Measurements from ENCODE around the gene C17orf107.
A peak's percentile ranks its signal among the peaks of the same experiment; 100 is the strongest.

The C17orf107 gene

DNA sequence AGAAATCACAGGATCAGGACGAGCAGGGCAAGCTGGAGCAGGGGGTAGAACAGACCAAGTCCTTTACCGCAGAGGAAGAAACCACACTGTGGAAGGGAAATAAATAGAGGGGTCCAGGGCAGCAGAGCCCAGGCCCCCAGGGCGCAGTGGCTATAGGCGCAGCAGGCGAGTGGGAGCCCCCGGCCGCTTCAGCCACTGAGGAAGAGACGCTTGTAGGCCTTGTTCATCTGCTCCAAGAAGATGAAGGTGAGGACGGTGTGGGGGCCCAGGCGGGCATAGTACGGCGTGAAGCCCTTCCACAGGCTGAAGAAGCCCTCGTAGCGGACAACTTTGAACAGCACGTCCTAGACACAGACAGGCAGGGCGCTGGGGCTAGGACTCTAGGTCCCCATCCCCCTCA lies 38.2 kb downstream of the C17orf107 start:
- DNase-seq (ENCODE audit: low read depth) = no peak

DNA sequence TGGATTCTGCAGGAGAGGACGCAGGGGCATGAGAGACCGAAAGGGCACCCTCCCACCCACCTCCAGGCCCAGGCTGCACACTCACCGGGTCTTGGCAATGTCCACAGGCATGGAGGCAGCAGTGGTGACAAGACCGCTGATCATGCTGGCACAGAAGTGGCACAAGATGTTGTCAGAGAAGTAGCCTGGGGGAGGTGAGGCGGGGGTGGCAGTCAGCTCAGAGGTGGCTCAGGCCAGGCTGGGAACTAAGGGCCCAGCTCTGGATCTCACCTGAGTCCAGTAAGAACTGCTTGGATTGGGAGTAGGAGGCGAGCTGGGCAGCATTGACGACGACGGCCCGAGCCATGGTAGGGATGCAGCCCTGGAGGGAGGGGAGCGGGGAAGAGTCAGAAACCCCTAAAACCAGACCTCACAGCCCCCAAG lies 38.7 kb downstream of the C17orf107 start:
- DNase-seq (ENCODE audit: low read depth) = no peak

DNA sequence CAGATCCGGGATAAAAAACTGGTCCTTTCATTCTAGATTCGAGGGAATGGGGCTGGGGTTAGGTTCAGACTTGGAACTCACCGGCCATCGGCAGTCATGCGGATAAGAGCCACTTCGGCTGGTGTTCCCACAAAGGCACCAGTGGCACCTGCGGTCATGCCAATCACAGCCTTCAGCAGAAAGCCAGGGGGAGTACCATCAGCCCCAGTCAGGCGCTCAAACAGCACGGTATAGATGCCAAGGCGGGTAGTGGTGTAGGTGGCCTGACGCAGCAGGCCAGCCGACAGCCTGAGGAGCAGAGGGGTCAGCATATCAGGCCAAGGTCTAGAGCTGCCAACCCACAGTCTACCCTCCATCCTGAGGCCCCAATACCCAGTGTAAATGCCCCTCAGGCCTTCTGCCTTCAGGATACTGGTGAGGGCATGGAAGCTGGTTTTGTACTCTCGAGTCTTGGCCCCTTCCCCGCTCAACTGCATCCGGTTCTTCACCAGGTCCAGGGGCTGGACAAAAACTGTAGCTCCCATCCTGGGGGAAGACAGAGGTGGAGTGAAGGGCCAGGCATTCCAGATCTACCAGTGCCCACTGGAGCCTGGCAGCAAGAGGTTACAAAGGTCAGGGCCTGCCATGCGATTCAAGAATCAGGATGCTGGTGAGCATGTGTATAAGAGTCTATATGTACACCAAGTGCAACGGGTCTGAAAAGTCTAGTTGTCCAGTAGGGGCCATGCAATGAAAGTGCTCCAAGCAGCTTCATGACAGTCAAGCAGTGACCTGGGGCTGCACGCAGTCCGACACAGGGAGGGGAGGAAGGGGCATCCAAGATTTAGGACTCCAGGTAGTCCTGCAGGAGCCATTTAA lies 39.6 kb downstream of the C17orf107 start:
- DNase-seq (ENCODE audit: low read depth) = no peak

DNA sequence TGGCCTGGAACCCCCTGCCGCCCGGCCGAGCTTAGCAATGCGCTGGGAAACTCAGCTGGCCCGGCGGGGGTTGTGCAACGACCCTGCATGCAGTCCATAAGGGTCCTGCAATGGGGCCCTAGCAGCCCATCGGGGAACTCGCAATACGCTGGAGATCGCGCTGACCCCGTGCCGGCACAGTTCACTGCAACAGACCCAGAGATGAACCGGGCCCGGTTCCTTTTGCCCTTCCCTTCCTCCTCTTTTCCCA lies 40.1 kb downstream of the C17orf107 start:
- DNase-seq (ENCODE audit: low read depth) = no peak

DNA sequence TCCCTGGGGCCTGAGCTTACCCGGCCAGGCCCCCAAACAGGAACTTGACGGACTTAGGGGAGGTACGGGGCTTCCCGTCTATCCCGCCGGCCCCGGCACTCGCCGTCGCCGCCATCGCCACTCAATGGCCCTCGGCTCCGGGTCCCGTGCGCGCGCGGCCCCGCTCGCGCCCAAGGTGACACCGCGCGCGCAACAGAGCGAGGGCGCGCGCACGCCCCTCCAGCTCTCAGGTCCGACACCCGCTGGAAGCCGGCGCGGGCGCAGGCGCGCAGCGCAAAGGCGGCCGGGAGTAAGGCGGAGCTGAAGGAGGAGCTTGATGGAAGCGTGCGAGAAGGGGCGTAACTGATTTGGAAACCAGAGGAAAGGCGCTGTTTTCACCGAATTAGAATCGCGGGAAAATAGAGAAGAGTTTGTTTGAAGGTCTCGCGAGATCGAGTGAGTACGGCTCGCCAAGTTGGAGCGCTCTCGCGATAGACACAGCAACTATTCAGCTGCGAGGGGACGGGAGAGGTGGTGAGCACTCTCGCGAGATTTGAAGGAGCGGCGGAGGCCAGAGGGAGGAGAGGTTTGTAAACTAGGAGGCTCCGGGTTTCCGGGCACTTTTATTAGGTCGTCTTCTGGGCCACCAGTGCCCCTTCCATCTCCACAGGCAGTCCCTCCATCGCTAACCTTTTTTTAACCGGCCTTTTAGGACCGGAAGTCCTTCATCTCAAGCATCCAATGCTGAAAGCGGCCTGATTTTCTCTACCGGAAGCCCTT lies 40.6 kb downstream of the C17orf107 start, which contains the start of the genes RNF167 and SLC25A11:
Gene RNF167 (plus strand): TSS at position 473 of the 759 bp plus-strand sequence. CDS start 642 bp downstream, outside the sequence.
Gene SLC25A11 (minus strand): TSS at position 251 of the 759 bp plus-strand sequence. CDS start 136 bp downstream, at position 115.
- DNase-seq (ENCODE audit: low read depth) = peak; percentile 91

DNA sequence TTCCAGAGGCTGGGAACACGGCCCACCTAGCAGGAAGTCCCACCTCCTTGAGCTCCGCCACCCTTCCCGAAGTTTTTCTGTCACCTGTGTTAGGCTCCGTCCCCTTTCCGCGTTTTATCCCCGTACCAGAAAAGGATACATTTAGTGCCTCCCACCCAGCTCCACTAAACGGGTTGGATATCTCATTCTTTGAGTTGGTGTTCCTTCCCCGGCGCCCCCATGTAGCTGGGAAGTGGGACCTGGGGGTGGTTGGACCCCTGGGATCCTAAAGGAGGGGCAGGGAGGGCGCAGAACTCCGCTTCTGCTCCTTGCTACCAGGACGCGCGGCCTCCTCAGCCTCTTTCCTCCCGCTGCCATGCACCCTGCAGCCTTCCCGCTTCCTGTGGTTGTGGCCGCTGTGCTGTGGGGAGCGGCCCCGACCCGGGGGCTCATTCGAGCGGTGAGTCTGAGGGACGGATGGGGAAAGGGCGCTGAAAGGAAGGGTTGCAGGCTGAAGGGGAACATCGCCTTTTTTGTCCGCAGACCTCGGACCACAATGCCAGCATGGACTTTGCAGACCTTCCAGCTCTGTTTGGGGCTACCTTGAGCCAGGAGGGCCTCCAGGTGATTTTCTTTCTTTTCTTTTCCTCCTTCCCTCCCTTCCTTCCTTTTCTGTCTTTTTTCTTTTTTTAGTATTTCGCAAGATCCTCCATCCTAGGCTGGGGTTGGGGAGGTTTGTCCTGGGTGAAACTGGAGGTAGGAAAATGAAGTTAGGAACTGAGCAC lies 41.4 kb downstream of the C17orf107 start:
- no peak for DNase-seq (ENCODE audit: low read depth)

DNA sequence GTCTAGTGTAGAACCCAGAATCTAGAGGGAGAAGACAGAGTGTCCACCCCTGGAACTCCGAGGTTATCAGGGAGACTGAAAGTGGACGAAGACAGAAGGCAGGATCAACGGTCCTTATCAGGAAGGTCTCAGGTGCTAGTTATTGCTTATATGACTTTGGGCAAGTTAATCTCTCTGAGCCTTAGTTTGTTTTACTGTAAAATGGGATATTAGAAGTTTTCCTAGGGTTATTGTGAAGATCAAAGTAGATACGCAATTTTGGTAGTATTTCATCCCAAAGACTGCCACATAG lies 41.9 kb downstream of the C17orf107 start:
- no peak for DNase-seq (ENCODE audit: low read depth)

DNA sequence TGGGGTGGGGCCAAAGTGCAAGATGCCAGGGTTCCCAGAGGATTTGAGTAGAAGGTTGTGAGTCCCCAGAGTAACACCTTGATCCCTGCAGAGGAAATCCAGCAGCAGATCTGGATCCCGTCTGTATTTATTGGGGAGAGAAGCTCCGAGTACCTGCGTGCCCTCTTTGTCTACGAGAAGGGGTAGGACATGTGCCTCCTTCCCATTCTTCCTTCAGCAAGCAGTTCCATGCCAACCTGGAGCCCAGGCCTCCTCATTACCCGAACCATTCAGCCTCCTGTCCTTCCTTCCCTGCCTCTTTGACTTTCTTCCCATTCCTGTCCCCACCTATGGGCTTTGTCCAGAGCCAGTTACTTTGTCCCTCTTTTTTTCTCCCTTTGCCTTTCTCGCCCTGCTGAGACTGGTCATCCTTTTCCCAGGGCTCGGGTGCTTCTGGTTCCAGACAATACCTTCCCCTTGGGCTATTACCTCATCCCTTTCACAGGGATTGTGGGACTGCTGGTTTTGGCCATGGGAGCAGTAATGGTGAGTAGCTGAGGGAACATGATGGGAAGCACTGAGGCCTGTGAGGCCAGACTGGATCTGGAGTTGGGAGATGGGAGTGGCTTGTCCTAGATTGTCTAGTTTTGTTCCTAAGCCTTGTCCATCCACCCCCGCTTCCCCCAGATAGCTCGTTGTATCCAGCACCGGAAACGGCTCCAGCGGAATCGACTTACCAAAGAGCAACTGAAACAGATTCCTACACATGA lies 43.6 kb downstream of the C17orf107 start:
- DNase-seq (ENCODE audit: low read depth) = no peak

DNA sequence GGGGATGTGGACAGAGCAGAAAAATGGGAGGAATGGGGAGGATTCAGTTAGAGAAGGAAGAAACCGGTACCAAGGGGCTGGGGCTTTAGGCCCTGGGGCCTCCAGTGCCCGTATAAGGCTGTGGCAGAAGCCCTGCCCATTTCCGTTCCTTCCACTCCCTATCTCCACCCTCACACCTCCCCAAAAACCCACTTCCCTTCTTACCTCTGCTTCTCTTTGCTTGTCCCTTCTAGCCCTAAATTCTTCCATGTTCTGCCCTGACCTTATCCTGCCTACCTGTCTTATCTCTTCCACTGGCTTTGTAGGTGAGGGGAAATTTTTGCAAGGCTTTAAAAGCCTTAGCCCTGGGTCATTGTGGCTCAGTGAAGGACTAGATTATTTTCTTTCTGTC lies 44.8 kb downstream of the C17orf107 start:
- DNase-seq (ENCODE audit: low read depth) = no peak

DNA sequence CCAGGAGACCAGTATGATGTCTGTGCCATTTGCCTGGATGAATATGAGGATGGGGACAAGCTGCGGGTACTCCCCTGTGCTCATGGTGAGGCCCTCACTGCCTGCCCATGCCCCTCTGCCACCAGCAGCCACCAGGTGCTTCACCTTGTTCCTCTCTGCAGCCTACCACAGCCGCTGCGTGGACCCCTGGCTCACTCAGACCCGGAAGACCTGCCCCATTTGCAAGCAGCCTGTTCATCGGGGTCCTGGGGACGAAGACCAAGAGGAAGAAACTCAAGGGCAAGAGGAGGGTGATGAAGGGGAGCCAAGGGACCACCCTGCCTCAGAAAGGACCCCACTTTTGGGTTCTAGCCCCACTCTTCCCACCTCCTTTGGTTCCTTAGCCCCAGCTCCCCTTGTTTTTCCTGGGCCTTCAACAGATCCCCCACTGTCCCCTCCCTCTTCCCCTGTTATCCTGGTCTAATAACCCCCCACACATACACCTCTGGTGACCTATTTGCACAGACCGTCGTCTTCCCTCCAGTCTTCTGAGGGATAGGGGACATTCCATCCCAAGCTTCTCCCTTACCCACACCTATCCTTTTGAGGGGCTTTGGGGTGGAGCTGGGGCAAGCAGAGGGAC lies 45.3 kb downstream of the C17orf107 start:
- no peak for DNase-seq (ENCODE audit: low read depth)

DNA sequence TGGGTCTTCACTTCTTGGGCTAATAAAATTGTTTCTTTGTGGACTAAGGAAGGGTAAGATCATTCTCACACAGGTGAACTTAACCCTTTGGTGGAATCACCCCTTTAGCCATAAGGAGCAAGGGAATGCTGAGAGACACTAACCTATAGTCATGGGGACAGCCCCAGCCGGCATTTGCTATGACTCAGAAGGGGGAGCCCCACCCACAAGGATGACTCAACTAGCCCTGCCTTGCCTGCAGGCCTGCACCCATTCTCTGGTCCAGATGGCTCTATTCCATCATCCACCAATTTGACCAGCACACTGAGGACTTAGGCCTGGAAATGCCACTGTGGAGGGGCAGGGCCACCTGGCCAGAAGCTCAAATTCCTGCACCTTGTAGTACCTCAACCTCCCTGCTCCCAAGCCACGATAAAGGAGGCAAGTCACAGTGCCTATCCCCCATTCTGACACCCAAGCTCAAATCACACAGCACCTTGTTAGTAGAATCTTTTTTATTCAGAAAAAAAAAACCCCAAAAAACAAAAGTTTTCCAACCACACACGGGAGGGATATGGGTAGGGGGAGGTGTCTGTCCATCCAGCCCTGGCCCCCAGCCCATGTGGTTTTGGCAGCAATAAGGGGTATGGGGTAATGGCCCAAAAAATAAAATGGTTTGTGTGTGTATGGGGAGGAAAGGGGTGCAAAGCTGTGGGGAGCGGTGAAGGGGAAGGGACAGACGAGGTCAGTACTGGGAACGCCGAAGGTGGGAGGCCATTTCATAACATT lies 46.0 kb downstream of the C17orf107 start:
- DNase-seq (ENCODE audit: low read depth) = peak; percentile 76

DNA sequence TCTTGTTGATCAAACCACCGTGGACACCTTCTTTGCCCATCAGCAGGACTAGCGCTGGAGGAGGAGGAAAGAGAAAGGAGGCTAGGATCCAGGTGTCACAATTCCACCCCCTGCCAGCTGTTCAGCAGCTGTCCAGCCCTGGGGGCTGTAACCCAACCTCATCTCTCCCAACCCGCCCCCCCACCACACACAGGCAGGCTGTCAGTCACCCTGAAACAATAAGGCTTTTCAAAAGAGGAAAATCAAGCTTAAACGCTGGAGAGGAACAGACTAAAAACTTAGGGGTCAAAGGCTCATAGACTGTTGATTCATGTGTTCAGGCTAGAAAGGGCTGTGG lies 46.6 kb downstream of the C17orf107 start:
- no peak for DNase-seq (ENCODE audit: low read depth)

DNA sequence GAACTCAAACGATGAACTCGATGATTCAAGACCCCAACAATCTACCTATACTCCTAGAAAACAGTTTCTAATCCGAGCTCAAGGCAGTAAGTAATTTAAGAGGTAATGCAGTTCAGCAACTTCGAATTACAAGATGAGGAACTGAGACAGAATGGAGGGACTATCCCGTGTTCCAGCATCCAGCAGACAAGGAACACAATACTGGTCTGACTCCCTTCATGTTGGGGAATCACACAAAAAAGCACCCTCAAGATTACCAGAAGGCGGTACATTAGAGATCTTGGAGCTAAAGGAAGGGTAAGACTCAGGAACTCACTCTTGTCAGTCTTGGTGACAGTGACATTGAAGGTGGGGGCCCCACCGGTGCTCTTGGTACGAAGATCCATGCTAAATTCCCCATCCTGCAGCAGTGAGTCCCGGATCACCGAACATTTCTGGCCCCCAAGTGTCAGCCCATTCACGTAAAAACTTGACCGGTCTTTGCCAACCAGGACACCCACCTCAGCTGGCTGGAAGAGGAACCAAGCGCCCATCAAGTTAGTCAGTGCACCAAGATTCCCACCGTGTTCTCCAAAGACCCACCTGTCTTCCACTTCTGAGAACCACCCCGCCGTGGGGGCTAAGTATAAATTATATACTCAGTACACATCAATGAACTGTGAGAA lies 47.1 kb downstream of the C17orf107 start:
- no peak for DNase-seq (ENCODE audit: low read depth)

DNA sequence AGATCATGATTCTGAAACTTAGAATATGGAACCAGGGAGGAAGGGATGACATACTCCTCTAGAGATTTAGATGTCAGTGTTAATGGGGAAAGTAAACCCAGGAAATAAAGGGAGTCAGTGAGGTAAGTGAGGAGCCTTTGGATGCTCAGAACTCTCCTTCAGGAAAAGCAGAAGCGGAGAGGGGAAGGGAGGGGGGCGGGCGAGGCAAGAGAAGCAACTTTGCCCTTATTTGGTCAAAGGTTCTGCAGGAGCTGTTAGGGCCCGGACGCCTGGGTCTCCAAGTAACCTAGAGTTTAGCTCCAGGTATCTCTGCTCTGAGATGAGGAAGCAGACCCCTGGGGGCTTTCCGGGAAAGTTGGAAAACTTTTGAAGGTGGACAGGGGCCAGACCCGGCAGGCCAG lies 47.7 kb downstream of the C17orf107 start:
- DNase-seq (ENCODE audit: low read depth) = no peak

DNA sequence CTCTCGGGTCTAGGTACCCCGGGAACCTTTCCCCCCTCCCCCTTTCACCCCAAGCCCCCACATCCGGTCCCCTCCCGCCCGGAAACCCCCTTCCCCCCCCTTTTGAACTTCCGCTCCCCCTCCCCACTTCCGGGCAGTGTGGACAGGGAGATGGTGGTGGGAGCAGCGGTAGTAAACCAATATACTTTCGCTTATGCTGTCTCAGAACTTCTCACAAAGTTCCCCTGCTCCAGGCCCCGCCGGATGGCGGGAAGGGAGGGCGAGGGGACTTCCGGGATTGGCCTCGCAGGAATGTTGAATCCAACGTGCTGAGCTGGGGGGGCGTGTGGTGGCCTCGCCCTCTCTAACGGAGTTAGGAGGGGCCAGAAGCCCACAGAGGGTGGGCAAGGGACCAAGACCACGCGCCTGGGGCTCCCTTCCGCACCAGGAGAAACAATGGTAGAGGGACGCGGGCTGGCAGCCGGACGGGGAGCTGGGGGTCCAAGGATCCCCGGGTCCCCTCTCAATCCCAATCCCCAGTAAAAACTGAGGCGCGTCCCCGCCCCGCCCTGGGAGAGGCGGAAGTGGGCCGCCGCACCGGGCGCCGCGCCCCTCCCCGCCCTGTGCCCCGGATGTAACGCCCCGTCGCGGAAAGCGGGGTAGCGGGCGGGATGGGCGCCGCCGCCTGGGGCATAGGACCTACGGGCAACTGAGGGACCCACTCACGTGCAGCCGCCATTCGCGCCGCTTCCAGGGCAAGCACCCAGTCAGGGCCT lies 48.3 kb downstream of the C17orf107 start:
- DNase-seq (ENCODE audit: low read depth) = no peak

DNA sequence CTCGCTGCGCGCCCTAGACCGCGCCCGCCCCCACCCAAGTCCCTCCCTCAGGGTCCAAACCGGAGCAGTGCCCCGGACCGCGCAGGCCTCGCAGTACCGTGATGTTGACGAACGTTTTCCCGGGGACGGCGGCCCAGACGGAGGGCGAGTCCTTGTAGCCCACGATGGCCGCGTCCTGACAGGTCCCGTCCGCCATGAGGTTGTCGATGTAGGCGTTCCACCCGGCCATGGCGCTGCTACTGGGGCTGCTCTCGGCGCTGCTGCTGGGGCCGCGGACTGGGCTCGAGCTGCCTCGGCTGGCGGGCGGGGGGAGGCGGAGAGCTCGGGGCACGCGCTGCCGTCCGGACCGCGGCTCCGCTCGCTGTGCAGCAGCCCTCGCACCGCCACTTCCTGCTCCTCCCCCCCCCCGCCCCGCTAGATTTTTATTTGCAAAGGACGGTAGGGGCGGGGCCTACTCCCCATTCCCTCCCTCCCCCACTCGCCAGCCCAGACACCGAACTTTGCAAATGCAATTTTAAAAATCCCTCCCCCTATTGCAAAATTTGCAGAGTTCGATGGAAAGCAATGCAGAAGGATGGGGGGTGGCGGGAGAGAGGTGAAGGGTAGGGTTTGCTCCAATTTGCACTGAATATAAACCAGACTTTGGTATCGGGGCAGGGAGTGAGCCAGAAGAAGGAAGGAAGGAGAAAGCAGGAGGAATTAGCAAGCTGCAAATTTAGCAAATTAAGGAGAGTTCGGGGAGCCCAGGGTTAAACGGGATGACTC lies 49.0 kb downstream of the C17orf107 start, which contains the start of gene PFN1:
Gene PFN1 (minus strand): TSS at position 365 of the 765 bp plus-strand sequence. CDS start 136 bp downstream, at position 229.
- DNase-seq (ENCODE audit: low read depth) = peak; percentile 87

DNA sequence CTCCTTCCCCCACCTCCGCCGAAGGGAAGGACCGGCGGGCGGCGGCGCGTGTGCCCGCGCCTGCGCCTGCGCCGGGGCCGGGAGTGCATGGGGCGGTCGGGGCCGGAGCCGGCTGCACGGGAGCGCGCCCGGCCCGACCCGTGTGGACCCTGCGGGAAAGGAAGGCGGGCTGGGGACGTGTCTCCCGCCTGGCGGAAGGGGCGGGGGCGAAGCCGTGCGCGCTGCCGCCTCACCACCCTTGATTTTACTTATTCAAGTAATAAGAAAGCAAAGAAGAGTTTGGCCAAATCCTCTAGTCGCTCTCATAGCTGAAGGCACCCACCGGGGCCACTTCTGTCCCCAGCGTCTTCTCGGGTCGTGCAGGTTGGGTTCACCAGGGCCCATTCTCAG lies 49.6 kb downstream of the C17orf107 start:
- peak; percentile 66 for DNase-seq (ENCODE audit: low read depth)

DNA sequence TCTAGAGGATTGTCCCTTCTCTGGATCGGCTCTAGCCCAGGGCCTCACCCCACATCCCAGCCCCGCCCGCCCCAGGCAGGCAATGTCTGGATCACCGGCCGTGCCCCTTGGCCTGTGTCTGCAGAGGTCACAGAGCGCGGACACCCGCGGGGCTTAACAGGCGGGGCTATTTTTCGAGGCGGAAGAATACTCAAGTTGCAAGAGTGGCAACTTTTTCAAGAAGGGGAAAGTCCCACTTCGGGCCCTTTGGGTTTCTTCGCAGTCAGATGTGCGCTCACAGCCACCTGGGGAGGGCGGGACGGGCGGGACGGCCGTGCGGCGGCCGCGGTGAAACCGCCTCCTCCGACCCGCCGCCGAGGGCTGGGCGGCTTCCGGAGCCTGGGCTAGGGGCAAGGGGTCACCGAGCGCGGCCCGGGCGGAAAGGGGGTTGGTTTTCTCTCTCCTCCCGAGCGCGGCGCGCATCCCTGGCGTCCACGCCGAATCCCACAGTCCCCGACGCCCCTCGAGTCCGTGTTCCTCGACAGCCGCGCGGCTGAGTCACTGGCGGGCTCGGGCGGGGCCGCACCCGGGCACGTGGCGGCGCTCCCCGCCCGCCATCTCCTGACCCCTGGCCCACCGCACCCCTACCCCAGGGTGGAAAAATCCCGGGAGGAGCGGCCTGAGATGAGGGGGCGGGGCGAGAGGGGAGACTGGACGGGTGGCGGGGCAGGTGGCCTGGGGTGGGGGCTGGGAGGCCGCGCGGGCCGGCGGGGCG lies 50.2 kb downstream of the C17orf107 start:
- DNase-seq (ENCODE audit: low read depth) = peak; percentile 62
